H1 (cell line): ENCODE measurements around the gene PCP4. TPM values are rescaled to one million over a fixed set of nuclear protein-coding genes. Genes with fewer than 3 reads are reported as not detected.

Experiments used
- CTCF ChIA-PET: fragments of 300-600 bp; sonication (Branson Sonifier 250); formaldehyde crosslinking; loops from one replicate; lab custom pipeline; 2021; ENCODE audit not compliant: partially characterized antibody; lab: Charles Lee
- POLR2A ChIA-PET: fragments of 300-600 bp; sonication (Branson Sonifier 250); formaldehyde crosslinking; loops from one replicate; lab custom pipeline; 2021; ENCODE audit warnings: inconsistent platforms; ENCODE audit not compliant: partially characterized antibody; lab: Charles Lee
- DNase-seq, 2 experiments: peaks; one replicate each; pipeline versions ENCODE4 v3.0.0 to v3.0.0-alpha.2; 2010 to 2022; ENCODE audit warnings: low spot score in 2 of 2, low read depth in 1 of 2, mixed read lengths in 1 of 2
- FAIRE-seq: peaks from 2 replicates; lab custom pipeline; 2011; peaks lifted over from hg19 to GRCh38; lab: Jason Lieb, UNC
- H2AFZ ChIP-seq: 2 replicates; pipeline ENCODE4 v1.8.1; 2012; ENCODE audit warnings: low read length, inconsistent platforms
- H2AK5ac ChIP-seq: 2 replicates; pipeline ENCODE4 v1.6.1; 2013; ENCODE audit warnings: low read depth, low read length
- H2BK120ac ChIP-seq: replicated peaks from 2 replicates; pipeline ENCODE3; 2013; ENCODE audit warnings: low read depth, low read length, inconsistent platforms
- H2BK12ac ChIP-seq: 2 replicates; pipeline ENCODE4 v1.6.1; 2013; ENCODE audit warnings: low read depth, low read length
- H2BK15ac ChIP-seq: 2 replicates; pipeline ENCODE4 v1.6.1; 2013; ENCODE audit warnings: low read length
- H2BK20ac ChIP-seq: 2 replicates; pipeline ENCODE4 v1.6.1; 2013; ENCODE audit warnings: low read length
- H2BK5ac ChIP-seq: 2 replicates; pipeline ENCODE4 v1.6.1; 2013; ENCODE audit warnings: low read depth, low read length
- H3K14ac ChIP-seq: 2 replicates; pipeline ENCODE4 v1.6.1; 2013; ENCODE audit warnings: inconsistent platforms; ENCODE audit not compliant: insufficient read length
- H3K18ac ChIP-seq: 2 replicates; pipeline ENCODE4 v1.6.1; 2013; ENCODE audit warnings: low read length; ENCODE audit errors: extremely low read depth
- H3K23ac ChIP-seq: 2 replicates; pipeline ENCODE4 v1.6.1; 2013; ENCODE audit warnings: inconsistent platforms; ENCODE audit not compliant: insufficient read length
- H3K23me2 ChIP-seq: 2 replicates; pipeline ENCODE4 v1.6.1; 2013; ENCODE audit warnings: low read depth, low read length
- H3K27ac ChIP-seq: 2 replicates; pipeline ENCODE4 v1.6.1; 2011; ENCODE audit warnings: low read depth, low read length, inconsistent platforms
- H3K27me3 ChIP-seq, 4 experiments: replicated peaks in 1 of 4; 1 replicate in 1 of 4; 2 replicates in 3 of 4; pipeline versions ENCODE4 v1.6.1 to v1.8.1; 2011 to 2013; ENCODE audit warnings: low read length in 3 of 4, mild to moderate bottlenecking in 3 of 4, inconsistent platforms in 2 of 4, mixed read lengths in 2 of 4, moderate library complexity in 1 of 4; ENCODE audit not compliant: control insufficient read depth in 3 of 4, insufficient read depth in 3 of 4; ENCODE audit errors: extremely low read depth in 1 of 4
- H3K36me3 ChIP-seq, 4 experiments: 2 replicates each; pipeline versions ENCODE4 v1.6.1 to v1.8.1; 2011 to 2013; ENCODE audit warnings: mild to moderate bottlenecking in 4 of 4, low read length in 3 of 4, moderate library complexity in 2 of 4, control low read depth in 1 of 4, inconsistent platforms in 1 of 4; ENCODE audit not compliant: insufficient read depth in 4 of 4, control insufficient read depth in 2 of 4
- H3K4ac ChIP-seq: replicated peaks from 2 replicates; pipeline ENCODE3; 2013; ENCODE audit warnings: low read length, low read depth, mixed read lengths, inconsistent platforms; ENCODE audit not compliant: insufficient read length
- H3K4me1 ChIP-seq, 4 experiments: replicated peaks in 1 of 4; 1 replicate in 1 of 4; 2 replicates in 3 of 4; pipeline versions ENCODE4 v1.6.1 to v1.8.1; 2011 to 2013; ENCODE audit warnings: low read length in 3 of 4, inconsistent platforms in 2 of 4, mixed read lengths in 1 of 4; ENCODE audit not compliant: insufficient read depth in 4 of 4, control insufficient read depth in 3 of 4
- H3K4me2 ChIP-seq, 2 experiments: 2 replicates each; pipeline versions ENCODE4 v1.6.1 to v1.8.1; 2011 to 2013; ENCODE audit warnings: low read depth in 2 of 2, low read length in 2 of 2, control low read depth in 1 of 2, inconsistent platforms in 1 of 2, mild to moderate bottlenecking in 1 of 2; ENCODE audit not compliant: insufficient read depth in 1 of 2
- H3K4me3 ChIP-seq, 4 experiments: fragments of 200-600, 300-600 bp in 1 of 4; sonication (generic), shearing (Covaris generic), sonication (Bioruptor Twin) in 1 of 4; 2 replicates each; pipeline versions ENCODE4 v1.5.1 to v1.8.1; 2011 to 2016; ENCODE audit warnings: low read length in 4 of 4, low read depth in 3 of 4, control low read depth in 2 of 4, inconsistent platforms in 2 of 4, mild to moderate bottlenecking in 2 of 4, mixed read lengths in 1 of 4, moderate library complexity in 1 of 4; ENCODE audit not compliant: insufficient read depth in 2 of 4; ENCODE audit errors: extremely low read depth in 1 of 4
- H3K56ac ChIP-seq: replicated peaks from 2 replicates; pipeline ENCODE3; 2013; ENCODE audit warnings: low read depth, mild to moderate bottlenecking, mixed read lengths, low read length, inconsistent platforms; ENCODE audit not compliant: insufficient read length
- H3K79me1 ChIP-seq: 2 replicates; pipeline ENCODE4 v1.6.1; 2013; ENCODE audit warnings: low read depth, low read length, control low read depth
- H3K79me2 ChIP-seq, 2 experiments: 2 replicates each; pipeline versions ENCODE4 v1.6.1 to v1.8.1; 2012 to 2013; ENCODE audit warnings: low read length in 2 of 2, mild to moderate bottlenecking in 2 of 2, inconsistent platforms in 1 of 2; ENCODE audit not compliant: insufficient read depth in 2 of 2, control insufficient read depth in 1 of 2
- H3K9ac ChIP-seq, 4 experiments: replicated peaks in 1 of 4; 1 replicate in 1 of 4; 2 replicates in 3 of 4; pipeline versions ENCODE4 v1.6.1 to v1.8.1; 2011 to 2013; ENCODE audit warnings: low read depth in 3 of 4, low read length in 3 of 4, control low read depth in 2 of 4, mild to moderate bottlenecking in 2 of 4, moderate library complexity in 2 of 4, inconsistent platforms in 1 of 4; ENCODE audit errors: extremely low read depth in 1 of 4
- H3K9me3 ChIP-seq, 2 experiments: 2 replicates each; pipeline versions ENCODE4 v1.6.1 to v1.8.1; 2012 to 2013; ENCODE audit warnings: mild to moderate bottlenecking in 2 of 2, moderate library complexity in 2 of 2, control low read depth in 1 of 2, inconsistent platforms in 1 of 2, low read depth in 1 of 2, low read length in 1 of 2, mixed read lengths in 1 of 2; ENCODE audit not compliant: insufficient read depth in 2 of 2
- H4K20me1 ChIP-seq, 2 experiments: replicated peaks in 1 of 2; 2 replicates each; pipeline versions ENCODE3 to v1.8.1; 2011 to 2013; ENCODE audit warnings: inconsistent platforms in 2 of 2, low read length in 2 of 2, mild to moderate bottlenecking in 1 of 2; ENCODE audit not compliant: insufficient read depth in 2 of 2, control insufficient read depth in 1 of 2
- H4K5ac ChIP-seq: 2 replicates; pipeline ENCODE4 v1.6.1; 2013; ENCODE audit warnings: low read length, low read depth, mixed read lengths, inconsistent platforms; ENCODE audit not compliant: insufficient read length
- H4K8ac ChIP-seq: 2 replicates; pipeline ENCODE4 v1.8.0; 2013; ENCODE audit warnings: mild to moderate bottlenecking, moderate library complexity, low read length, inconsistent platforms; ENCODE audit not compliant: insufficient read depth; ENCODE audit errors: extremely low read depth
- H4K91ac ChIP-seq: replicated peaks from 2 replicates; pipeline ENCODE3; 2013; ENCODE audit warnings: low read length, mixed read lengths, inconsistent platforms; ENCODE audit not compliant: insufficient read length
- SIN3A ChIP-seq, 2 experiments: IDR thresholded peaks in 1 of 2; conservative IDR thresholded peaks in 1 of 2; 2 replicates each; pipeline ENCODE4 v1.6.1; 2011 to 2012; ENCODE audit warnings: low read length in 2 of 2, improper control_type of control experiment in 1 of 2, low read depth in 1 of 2, mild to moderate bottlenecking in 1 of 2
- SP2 ChIP-seq: IDR thresholded peaks from 2 replicates; pipeline ENCODE4 v1.6.1; 2012; ENCODE audit warnings: mild to moderate bottlenecking, low read length, inconsistent platforms
- WGBS, 2 experiments: shearing (Covaris generic) in 1 of 2; methylation state at CpG; one replicate each; pipeline versions ENCODE4 v1.1.6 to v1.1.7; 2013 to 2015; ENCODE audit warnings: low lambda C conversion rate in 2 of 2, mixed read lengths in 2 of 2, inconsistent platforms in 1 of 2, low coverage in 1 of 2, missing lambda C conversion rate in 1 of 2; ENCODE audit not compliant: insufficient replicate concordance in 2 of 2, insufficient coverage in 1 of 2, insufficient read length in 1 of 2; ENCODE audit errors: extremely low coverage in 1 of 2, missing lambda C conversion rate in 1 of 2; 5-methylcytosine and 5-hydroxymethylcytosine counted together
- polyA plus RNA-seq, 7 experiments: library from polyadenylated mRNA; depleted of rRNA in 3 of 7; stranded (reverse) in 5 of 7; unstranded in 2 of 7; fragments of >200 nt in 5 of 7; fragments of 200-250 nt in 2 of 7; gene quantifications; 1 replicate in 5 of 7; 2 replicates in 1 of 7; 4 replicates in 1 of 7; pipeline versions ENCODE4 v1.2.1 to v1.2.3, GENCODE V29; 2011 to 2013; ENCODE audit warnings: missing spikeins in 2 of 7, mixed read lengths in 2 of 7
- total RNA-seq: library from RNA; stranded (reverse); fragmentation: NEBNext Ultra II Directional; extraction: Animal tissue kit (Norgen Biotek cat#: 25700); gene quantifications from 2 replicates; pipeline ENCODE4 v1.2.1, GENCODE V29; 2021

Gene PCP4
- total and polyA plus RNA-seq, 2 of the 8 experiments (the other 6 are each of a cell fraction or from before 2014, with no cell fraction given), result 1.8 to 2.4 TPM

DNA sequence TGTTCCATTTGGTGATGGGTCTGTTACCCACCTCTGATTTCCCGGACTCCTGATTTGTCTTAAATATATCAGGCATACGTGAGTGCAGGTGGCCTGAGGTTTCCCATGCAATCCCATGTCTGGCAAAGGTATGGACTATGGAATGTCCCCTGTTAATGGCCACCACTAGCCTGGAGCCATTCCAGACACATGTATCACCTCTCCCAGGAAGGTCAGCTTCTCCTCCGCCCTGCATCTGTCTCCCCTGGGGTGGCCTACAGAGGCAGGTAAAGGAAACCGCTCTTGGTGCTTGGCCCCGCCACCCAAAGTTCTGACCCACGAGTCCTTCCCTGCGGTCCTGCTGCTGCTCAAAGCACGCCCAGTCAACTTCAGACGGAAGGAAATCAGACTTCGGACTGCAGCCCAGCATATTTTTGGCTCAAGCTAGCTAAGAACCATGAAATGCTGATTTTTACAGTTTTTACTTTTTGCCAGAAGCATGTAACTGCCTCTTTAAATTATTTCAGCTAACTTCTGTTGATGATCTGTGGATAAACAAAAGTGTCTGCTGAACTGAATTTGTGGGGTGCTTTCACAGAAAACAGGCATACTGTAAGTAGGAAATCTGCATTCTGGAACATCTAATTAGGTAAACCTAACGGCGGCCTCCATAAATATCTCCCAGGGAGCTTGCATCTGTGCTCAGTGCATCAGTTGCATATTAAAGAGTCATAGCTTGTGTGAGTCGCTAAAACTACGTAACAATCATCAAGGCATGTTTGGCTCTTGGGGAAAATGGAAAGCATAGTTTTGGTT is 105.9 kb downstream of the PCP4 start:
- Histone ChIP-seq H3K27ac (no peak overlapping the region), H3K79me1 (no peaks in the 10 kb centered on the region), H3K79me2 (no peaks in the 10 kb centered on the region), H3K56ac (no peak overlapping the region), H2BK20ac (no peak overlapping the region), H3K14ac (no peak overlapping the region), H3K4me3 (no peak overlapping the region), H3K23me2 (no peaks in the 10 kb centered on the region), H2BK15ac (no peak overlapping the region), H2AFZ (no peak overlapping the region), H3K23ac (no peak overlapping the region), H3K18ac (no peak overlapping the region), H2BK120ac (no peak overlapping the region), H3K4me1 (no peaks in the 10 kb centered on the region), H3K9me3 (no peaks in the 10 kb centered on the region), H4K20me1 (no peaks in the 10 kb centered on the region), H3K27me3 (no peaks in the 10 kb centered on the region), H2AK5ac (no peak overlapping the region), H4K8ac (no peak overlapping the region), H2BK5ac (no peak overlapping the region), H3K36me3 (no peaks in the 10 kb centered on the region), H2BK12ac (no peak overlapping the region), H3K4ac (no peak overlapping the region), H4K5ac (no peak overlapping the region), H3K9ac (no peak overlapping the region), H4K91ac (no peak overlapping the region), H3K4me2 (no peak overlapping the region)
- FAIRE-seq (no peak), DNase-seq (no peak)
- TF ChIP-seq SP2 (no peak), SIN3A (conservative IDR thresholded peaks at IDR 0.05 in 1 of 2, IDR thresholded peaks at IDR 0.05 in 1 of 2; ENCODE audit: low read depth in 1 of 2, low read length in 2 of 2) (no peak)
- ChIA-PET CTCF (interaction anchor here (0.7 kb wide), 1 partner anchor 17 kb away, joined by 3 read pairs; no protein-coding TSS in a partner anchor), POLR2A (no interaction called here)
- WGBS, 2 experiments, result 92% methylated on average over 14 of the region's 14 CpGs; no CpG with 5 or more reads in 1 of the 2 experiments
